ENCODE measurements around the gene PXT1. TPM values are rescaled to one million over a fixed set of nuclear protein-coding genes. Genes with fewer than 3 reads are reported as not detected.
"Not testable (repeated sequence)": the region's sequence is repeated elsewhere in the genome, so short reads cannot be mapped to it uniquely, and the experiment has no call there.

PXT1 gene, protein sequence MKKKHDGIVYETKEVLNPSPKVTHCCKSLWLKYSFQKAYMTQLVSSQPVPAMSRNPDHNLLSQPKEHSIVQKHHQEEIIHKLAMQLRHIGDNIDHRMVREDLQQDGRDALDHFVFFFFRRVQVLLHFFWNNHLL
- not detected for total RNA-seq

- peak; percentile 80 for DNase-seq
Measured at GRCh38 chr6:36442671-36443470, at the start of gene PXT1, which contains the start of gene KCTD20. Gene PXT1 (minus strand): TSS chr6:36442854. CDS start chr6:36426082, 16,772 bp downstream. Gene KCTD20 (plus strand): TSS chr6:36443000. CDS start chr6:36470098, 27,098 bp downstream.

GRCh38 chr6:36492092-36492491, 49.4 kb upstream of the PXT1 start:
- no peak for DNase-seq

DNA sequence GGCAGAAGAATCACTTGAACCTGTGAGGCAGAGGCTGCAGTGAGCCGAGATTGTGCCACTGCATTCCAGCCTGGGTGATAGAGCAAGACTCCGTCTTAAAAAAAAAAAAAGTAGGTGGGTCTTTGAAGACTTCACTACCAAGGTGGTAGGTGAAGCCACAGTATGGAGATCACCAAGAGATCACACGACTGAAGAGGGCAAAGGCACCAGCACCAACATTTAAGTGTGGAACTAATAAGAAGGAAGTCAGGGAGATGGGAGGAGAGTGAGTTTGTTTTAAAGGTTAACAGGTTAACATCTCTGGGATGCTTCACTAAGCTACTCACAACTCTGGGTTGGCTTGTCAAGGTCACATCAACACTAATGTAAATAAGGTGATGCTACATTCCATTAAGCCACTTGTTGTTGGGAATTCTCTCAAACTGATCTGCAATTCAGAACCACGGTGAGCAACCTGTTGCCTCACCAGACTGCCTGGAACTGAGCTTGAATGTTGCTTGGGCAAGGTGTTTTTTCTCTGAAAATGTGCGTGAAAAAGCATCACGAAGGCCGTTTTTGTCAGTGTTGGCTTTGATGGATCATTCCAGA, 48.8 kb upstream of the PXT1 start:
- DNase-seq = no peak

DNA sequence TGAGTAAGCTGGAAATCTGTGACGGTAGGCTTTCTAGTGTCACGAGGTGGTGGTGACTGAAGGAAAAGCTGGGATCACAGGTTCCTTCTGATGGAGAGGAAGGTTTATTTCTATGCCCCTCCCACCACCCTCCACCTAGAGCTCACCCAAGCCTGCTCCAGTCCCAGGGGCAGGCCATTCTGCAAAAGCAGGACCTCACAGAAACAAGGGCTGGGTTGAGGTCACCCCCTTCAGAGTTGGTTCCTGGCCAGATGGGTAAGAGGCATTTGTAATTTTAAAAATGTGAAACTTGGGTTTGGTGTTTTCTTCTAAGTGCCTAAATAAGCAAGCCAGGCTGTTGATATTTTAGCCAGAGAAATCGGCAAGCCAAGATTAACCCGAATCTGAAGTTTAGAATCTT, 46.8 kb upstream of the PXT1 start:
- no peak for DNase-seq

DNA sequence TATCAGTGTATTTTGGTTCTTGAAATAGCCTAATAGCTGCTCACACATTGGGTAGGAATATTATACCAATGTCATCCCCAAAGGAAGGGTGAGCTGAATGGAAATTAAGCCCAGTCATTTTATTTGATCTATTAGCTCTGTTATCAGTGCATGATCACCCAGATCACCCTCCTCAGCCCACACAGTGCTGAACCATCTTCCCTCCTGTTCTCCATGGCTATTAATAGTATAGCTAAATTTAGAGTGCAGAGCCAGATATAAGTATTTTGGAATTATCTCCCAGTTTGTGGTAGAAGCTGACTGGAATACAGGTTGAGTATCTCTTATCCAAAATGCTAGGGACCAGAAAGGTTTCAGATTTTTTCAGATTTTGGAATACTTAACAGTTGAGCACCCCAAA, 45.6 kb upstream of the PXT1 start:
- no peak for DNase-seq

- DNase-seq = no peak
Measured at GRCh38 chr6:36487698-36488097, 45.0 kb upstream of the PXT1 start.

DNA sequence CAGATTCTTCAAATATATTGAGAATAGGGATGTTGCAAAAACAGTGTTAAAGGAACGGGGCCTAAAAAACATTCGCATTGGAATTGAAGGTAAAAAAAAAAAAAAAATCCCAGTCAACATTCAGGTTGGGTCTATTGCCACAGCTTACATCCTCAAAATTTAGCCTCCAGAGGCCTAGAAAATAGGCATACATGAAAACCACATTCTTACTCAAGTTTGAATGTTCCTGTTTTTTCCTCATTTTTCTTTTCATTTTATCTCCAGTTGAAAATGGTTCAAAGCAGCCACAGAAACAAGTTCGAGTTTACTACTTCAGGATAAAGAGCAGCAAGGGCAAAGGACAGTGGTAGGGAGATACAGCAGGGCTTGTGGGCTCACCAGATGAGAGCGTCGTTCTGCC, 42.1 kb upstream of the PXT1 start:
- no peak for DNase-seq

DNA sequence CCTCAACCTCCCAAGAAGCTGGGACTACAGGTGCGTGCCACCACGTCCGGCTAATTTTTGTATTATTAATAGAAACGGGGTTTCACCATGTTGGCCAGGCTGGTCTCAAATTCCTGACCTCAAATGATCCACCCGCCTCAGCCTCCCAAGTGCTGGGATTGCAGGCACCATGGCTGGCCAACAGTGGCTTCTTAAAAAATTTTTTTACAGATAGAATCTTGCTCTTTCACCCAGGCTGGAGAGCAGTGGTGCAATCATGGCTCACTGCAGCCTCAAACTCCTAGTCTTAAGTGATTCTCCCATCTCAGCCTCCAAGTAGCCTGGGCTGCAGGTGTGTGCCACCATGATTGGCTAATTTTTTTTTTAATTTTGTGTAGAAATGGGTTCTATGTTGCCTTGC, 40.7 kb upstream of the PXT1 start:
- DNase-seq = not testable (repeated sequence)

- no peak for DNase-seq
Measured at GRCh38 chr6:36479256-36479655, 36.6 kb upstream of the PXT1 start.

GRCh38 chr6:36478051-36478526, 35.4 kb upstream of the PXT1 start:
- no peak for DNase-seq

DNA sequence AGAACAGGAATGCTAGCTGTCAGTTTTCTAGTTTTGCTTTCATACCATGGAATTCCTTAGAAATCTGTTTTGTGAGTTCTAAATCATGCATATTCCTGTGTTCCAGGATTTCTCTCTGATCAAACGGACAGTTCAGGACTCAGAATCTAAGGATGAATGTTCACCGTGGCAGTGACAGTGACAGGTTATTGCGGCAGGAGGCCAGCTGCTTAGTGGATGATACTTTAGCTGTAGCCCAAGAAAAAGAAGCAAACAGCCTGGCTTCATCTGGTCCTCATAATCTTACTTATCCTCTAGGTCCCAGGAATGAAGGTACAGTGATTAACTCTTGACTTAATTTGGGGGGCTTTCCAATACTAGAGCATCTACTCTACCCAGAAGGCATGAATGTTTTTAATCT, 27.3 kb upstream of the PXT1 start:
- no peak for DNase-seq

- no peak for DNase-seq
Measured at GRCh38 chr6:36469148-36469661, 26.6 kb upstream of the PXT1 start.

DNA sequence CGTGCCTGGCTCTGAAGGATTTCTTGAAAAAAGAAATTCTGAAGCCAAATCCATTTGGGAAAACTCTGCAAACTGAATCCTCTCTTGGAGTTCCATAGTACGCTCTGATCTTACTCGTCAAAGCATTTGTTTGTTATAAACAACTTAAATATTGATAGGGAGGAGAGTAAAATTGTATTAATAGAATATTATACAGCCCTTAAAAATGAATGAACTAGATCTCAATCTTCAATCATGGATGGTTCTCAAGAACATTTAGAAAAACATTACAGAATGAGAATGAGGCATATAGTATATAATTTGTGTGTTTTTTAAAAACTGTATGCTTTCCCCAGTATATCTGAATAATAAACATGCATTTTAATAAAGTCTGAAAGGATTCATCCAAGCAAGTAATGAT, 25.0 kb upstream of the PXT1 start:
- no peak for DNase-seq

GRCh38 chr6:36464233-36464632, 21.6 kb upstream of the PXT1 start:
- no peak for DNase-seq

DNA sequence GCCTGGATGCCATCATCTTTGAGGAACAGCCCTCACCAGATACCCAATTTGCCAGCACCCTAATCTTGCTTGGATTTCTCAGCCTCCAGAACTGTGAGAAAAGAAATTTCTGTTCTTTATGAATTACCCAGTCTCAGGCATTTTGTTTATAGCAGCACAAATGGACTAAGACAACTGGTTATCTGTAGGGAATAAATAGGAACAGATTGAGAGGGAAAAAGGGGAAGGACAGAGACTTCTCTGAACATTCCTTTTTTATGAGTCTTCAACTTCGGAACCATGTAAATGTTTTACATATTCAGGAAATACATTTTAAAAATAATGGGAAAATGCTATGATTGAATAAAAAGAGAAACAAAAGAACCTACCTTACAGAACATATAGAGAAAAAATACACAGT, 21.0 kb upstream of the PXT1 start:
- DNase-seq = no peak

DNA sequence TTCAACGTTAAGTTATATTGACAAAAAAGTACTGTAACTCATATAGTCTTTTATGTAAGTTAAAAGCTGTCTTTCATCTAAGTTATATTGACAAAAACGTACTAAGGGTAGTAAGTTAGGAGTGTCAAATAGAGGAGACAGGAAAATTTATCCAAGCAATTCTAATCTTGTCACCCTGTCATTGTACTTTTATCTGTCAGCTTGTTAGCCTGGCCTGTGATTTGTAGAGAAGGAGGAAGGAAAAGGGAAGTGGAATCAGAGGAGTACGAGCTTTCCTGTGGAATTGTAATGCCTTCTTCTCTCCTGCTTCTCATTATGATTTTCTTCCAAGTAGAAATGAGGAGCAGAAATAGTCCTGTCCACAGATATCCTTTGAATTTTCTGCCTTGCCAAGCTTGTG, 19.0 kb upstream of the PXT1 start:
- DNase-seq = no peak

GRCh38 chr6:36460916-36461315, 18.3 kb upstream of the PXT1 start:
- no peak for DNase-seq

DNA sequence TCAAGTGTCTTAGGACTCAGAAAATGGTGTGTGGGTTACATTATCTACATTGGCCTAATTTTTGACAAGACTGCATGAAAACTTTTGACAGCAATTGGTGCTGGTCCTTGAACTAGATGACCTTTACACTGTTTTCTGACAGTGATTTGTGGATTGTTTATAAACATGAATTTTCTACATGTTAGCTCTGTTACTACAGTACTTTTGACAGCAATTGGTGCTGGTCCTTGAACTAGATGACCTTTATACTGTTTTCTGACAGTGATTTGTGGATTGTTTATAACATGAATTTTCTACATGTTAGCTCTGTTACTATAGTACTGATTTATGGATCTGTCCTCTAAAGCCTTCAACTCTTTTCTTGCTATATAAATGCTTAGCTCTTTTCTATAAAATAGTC, 16.8 kb upstream of the PXT1 start:
- no peak for DNase-seq

DNA sequence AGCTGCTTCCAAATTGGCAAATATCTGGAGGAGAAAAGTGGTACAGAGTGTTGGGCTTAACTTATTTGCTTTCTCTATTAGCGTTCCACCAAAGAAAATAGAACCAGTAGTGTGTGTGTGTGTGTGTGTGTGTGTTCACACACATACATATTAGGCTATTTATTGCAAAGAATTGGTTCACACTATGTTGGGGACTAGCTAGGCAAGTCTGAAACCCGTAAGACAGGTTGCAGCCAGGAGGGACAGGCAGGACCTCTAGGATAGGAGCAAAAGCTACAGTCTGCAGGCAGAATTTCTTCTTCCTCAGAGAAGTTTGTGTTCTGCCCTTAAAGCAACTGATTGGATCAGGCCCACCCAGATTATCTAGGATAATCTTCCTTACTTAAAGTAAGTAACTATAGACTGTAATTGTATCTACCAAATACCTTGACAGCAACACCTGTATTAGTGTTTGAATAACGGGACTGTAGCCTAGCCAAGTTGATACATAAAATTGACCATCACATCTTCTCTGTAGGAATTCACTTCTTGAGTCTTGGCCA, 12.9 kb upstream of the PXT1 start:
- no peak for DNase-seq

- DNase-seq = not testable (repeated sequence)
Measured at GRCh38 chr6:36452897-36453296, 10.2 kb upstream of the PXT1 start.

DNA sequence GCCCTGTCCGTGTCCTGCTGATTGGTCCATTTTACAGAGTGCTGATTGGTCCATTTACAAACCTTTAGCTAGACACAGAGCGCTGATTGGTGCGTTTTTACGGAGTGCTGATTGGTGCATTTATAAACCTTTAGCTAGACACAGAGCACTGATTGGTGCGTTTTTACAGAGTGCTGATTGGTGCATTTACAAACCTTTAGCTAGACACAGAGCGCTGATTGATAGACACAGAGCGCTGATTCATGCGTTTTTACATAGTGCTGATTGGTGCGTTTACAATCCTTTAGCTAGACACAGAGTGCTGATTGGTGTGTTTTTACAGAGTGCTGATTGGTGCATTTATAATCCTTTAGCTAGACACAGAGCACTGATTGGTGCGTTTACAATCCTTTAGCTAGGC, 6.5 kb upstream of the PXT1 start:
- DNase-seq = not testable (repeated sequence)

DNA sequence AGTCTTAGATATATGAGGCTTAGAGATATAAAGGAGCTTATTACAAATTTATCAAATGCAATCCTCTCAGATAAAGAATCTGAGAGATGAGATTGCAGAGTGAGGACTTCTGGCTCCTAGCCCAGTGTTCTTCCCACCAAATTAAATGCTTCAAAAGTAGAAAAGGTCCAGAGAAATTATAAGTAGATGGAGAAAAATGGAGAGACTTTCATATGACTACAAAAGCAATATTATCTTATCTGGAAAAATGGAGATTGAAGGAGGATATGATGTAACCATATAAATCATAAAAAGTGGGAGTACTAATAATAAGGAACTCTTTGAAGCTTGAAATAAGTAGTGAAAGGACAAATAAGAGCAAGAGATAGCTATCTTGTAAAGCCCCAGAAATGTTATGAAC, 3.0 kb upstream of the PXT1 start:
- DNase-seq = no peak

DNA sequence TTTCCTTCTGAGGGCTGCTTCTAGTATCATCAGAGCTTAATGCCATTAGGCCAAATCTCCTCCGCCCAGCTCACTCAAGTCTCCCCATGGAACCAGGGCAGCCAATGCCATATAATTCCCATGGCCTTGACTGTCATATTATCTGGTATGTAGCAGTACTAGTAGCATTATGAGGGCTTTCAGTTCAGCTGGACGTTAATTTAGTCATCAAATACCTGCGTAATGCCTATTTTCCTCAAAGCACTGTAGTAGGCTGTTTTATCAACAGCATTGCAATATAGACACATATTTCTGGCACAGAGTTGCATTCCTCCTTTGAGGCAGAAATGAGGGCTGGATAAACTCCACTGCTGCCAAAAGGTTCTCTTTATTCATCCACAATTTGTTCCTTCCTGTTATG, 1.8 kb upstream of the PXT1 start:
- DNase-seq = peak; percentile 35

All from skin of body (tissue), 2 donors.